H54 (cell line): ENCODE measurements around the gene GTSE1.

Source experiments
- DNase-seq: peaks from one replicate; pipeline ENCODE4 v3.0.0; 2011; ENCODE audit warnings: low spot score, mixed read lengths; ENCODE audit not compliant: insufficient read length
- FAIRE-seq: peaks from 3 replicates; lab custom pipeline; 2011; peaks lifted over from hg19 to GRCh38; lab: Jason Lieb, UNC
- POLR2A ChIP-seq: IDR thresholded peaks from 2 replicates; pipeline ENCODE4 v1.6.1; 2011; ENCODE audit warnings: low read depth, mild to moderate bottlenecking, low read length

The GTSE1 gene

GRCh38 chr22:46369716-46370583 lies 73.3 kb downstream of the GTSE1 start:
- no peak for FAIRE-seq
- DNase-seq: no peak
- no peak for TF ChIP-seq POLR2A

GRCh38 chr22:46370584-46371291 lies 74.1 kb downstream of the GTSE1 start:
- FAIRE-seq (no peak), DNase-seq (no peak)
- TF ChIP-seq POLR2A: no peak

DNA sequence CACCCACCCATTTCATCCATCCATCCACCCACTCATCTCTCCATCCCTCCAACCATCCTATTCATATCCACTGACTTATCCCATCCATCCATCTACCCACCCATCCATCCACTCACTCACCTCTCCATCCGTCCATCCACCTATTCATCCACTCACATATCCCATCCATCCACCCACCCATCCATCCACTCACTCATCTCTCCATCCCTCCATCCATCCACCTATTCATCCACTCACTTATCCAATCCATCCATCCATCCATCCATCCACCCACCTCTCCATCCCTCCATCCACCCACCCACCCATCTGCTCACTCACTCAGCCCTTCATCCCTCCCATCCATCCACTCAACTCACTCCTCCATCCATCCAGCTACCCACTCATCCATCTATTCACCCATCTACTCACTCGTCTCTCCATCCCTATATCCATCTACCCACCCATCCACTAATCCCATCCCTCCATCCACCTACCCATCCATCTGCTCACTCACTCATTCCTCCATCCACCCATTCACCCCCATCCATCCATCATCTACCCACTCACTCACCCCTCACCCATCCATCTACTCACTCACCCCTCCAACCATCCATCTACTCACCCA lies 75.1 kb downstream of the GTSE1 start:
- FAIRE-seq (no peak), DNase-seq (no peak)
- TF ChIP-seq POLR2A: no peak

DNA sequence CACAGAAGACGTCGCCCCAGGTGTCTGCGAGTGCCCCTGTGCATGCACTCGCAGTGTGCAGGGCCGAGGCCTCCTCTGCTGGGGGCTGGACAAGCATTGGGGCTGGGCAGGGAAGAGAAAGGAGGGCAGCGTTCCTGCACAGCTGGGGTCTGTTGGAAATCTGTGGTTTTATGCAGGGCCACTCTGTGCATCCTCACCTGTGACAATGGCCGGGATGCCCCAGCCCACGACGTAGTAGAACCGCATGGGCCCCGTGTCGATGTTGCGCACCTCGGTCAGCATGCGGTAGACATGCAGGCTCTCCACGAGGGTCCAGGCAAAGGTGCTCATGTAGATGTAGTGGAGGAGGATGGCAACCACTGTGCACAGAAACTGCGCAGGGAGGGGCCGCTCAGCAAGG lies 76.0 kb downstream of the GTSE1 start:
- TF ChIP-seq POLR2A: no peak
- FAIRE-seq (no peak), DNase-seq (no peak)

DNA sequence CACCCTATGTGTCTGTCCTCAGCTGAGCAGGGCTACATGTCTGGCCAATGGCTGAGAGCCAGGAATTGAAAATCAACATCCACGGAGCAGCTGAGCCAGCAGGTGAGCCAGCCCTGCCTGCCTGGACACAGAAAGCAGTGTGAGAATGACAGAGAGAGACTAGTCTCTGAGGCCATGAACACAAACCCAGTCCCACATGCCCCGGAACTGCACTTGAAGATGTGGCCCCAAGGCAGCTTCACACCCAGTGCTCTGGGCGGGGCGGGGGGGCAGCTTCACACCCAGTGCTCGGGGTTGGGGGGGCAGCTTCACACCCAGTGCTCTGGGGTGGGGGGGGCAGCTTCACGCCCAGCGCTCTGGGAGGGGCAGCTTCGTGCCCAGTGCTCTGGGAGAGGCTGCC lies 76.5 kb downstream of the GTSE1 start:
- no peak for TF ChIP-seq POLR2A
- FAIRE-seq (no peak), DNase-seq (no peak)

DNA sequence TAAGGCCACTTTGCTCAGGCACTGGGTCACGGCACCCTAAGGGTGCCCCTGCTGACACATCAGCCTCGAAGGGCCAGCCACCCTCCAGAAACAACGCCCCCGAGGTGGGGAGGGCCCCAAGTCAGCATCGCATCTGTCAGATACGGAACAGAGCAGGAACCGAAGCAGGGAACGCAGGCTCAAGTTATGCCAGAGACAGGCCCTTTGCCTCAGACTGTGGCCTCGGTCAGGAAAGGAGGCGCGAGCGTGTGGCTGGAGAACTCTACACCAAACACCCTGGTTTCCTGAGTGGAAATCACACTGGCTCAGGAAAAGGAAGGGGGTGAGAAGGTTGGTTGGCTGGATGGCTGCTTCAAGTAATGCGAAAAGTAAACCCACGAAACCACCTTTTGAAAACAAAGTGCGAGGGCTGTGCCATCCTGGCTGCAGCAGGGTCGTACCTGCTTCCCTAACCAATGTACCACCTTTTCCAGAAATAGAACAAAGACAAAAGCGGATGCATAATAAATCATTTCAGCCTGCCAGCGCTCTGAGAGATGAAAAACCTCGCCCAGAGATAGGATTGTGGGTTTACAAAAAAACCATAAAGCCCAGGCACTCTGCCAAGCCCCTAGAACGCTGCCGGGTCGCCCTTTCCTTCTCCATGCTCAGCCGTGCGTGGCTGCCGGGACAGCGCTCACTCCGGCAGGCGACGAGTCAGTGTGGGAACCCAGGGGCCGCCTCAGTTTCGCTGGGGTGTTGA lies 77.4 kb downstream of the GTSE1 start:
- TF ChIP-seq POLR2A: no peak
- DNase-seq (no peak), FAIRE-seq (no peak)

DNA sequence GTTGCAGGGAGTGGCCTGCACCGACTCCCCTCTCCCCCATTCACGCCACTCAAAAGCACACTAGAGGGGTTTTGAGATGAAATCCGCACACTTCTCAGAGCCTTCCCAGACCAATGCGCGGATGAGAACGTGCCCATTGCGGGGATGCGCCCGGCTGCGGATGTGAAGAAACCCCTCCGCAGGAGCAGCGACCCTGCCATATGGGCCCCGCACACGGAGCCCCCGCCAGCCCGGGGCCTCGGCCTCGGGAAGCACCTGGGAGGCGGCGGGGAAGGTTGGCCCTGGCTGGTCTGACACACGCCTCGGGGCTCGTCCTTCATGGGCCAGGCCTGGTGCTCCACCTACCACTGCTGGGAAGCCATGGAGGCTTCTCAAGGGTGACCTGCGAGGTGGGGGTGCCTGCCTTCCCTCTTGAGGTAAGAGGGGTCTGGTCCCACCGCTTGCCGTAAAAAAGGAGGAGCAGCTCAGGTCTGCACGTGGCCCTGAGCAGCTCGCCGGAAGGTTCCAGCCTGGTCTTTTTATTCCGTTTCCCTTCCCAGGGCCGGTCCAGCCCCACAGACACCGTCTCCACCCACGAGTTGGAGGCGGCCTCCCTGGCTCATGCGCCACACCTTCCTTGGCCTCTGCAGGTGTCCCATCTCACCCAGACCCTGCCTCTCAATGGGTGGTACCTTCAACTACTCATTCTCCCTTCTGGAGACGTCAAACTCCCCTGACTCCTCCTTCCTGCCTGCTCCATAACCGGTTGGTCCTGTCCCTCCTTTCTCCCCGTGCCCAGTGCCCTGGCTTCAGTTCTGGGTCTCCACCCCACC lies 78.2 kb downstream of the GTSE1 start:
- no peak for TF ChIP-seq POLR2A
- DNase-seq (no peak), FAIRE-seq (no peak)

DNA sequence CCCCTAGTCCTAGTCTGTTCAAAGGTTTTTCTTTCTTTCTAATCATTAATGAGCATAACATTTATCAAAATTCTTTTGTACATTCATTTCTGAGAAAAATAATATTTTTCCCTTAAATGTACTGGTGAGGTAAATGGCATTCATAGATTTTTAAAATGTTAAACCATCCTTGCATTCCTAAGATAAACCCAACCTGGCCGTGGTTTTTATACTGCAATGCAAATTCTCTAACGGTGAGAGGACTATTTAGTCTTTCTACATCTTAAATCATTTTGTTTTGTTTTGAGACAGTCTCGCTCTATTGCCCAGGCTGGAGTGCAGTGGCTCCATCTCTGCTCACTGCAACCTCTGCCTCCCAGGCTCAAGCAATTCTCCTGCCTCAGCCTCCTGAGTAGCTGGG lies 79.4 kb downstream of the GTSE1 start:
- DNase-seq (no peak), FAIRE-seq (no peak)
- no peak for TF ChIP-seq POLR2A

GRCh38 chr22:46376908-46377524 lies 80.3 kb downstream of the GTSE1 start:
- TF ChIP-seq POLR2A: no peak
- FAIRE-seq: no peak
- no peak for DNase-seq

GRCh38 chr22:46377525-46378425 lies 81.1 kb downstream of the GTSE1 start:
- TF ChIP-seq POLR2A: no peak
- FAIRE-seq: no peak
- DNase-seq: peak; percentile 79

- TF ChIP-seq POLR2A: no peak
- FAIRE-seq (no peak), DNase-seq (no peak)
Measured at GRCh38 chr22:46378426-46379065, 81.9 kb downstream of the GTSE1 start.
